Endothelial cell of umbilical vein (primary cell): ENCODE measurements around the gene FYN. TPM values are rescaled to one million over a fixed set of nuclear protein-coding genes. Genes with fewer than 3 reads are reported as not detected.

Experiments
- BruUV-seq: library from RNA; stranded (reverse); fragments of 400-500 nt; replicated peaks from 2 replicates; lab custom pipeline; 2021; lab: Mats Ljungman, UMichigan
- CTCF ChIA-PET: fragments of 300-600, 350-600 bp; sonication (Branson Sonifier 250); formaldehyde crosslinking; loops from one replicate; lab custom pipeline; 2021; ENCODE audit warnings: antibody characterized with exemption, inconsistent platforms; lab: Charles Lee
- POLR2A ChIA-PET: fragments of 300-600, 350-600 bp; sonication (Branson Sonifier 250); formaldehyde crosslinking; loops from one replicate; lab custom pipeline; 2021; ENCODE audit warnings: antibody characterized with exemption, inconsistent platforms; lab: Charles Lee
- DNase-seq: peaks from one replicate; pipeline ENCODE4 v3.0.0-alpha.2; 2011; ENCODE audit warnings: low read depth, low spot score
- FAIRE-seq: peaks from 2 replicates; lab custom pipeline; 2011; peaks lifted over from hg19 to GRCh38; lab: Jason Lieb, UNC
- H2AFZ ChIP-seq: 2 replicates; pipeline ENCODE4 v1.6.0; 2012; ENCODE audit warnings: low read depth, low read length, control low read depth, inconsistent platforms
- H3K27ac ChIP-seq: 2 replicates; pipeline ENCODE4 v1.5.1; 2011; ENCODE audit warnings: low read depth, mild to moderate bottlenecking, control low read depth, low read length, moderate library complexity; ENCODE audit not compliant: insufficient read depth
- H3K27me3 ChIP-seq, 2 experiments: 2 replicates each; pipeline versions ENCODE4 v1.6.0 to v1.6.1; 2011; ENCODE audit warnings: low read length in 2 of 2, mixed read lengths in 1 of 2; ENCODE audit not compliant: control insufficient read depth in 2 of 2, insufficient read depth in 2 of 2
- H3K36me3 ChIP-seq, 2 experiments: 2 replicates in 1 of 2; 3 replicates in 1 of 2; pipeline ENCODE4 v1.5.1; 2011; ENCODE audit warnings: low read length in 2 of 2, mild to moderate bottlenecking in 1 of 2, moderate library complexity in 1 of 2; ENCODE audit not compliant: control insufficient read depth in 2 of 2, insufficient read depth in 2 of 2; ENCODE audit errors: extremely low read depth in 1 of 2
- H3K4me1 ChIP-seq: 3 replicates; pipeline ENCODE4 v1.5.1; 2011; ENCODE audit warnings: mild to moderate bottlenecking, low read length; ENCODE audit not compliant: control insufficient read depth, insufficient read depth; ENCODE audit errors: extremely low read depth
- H3K4me2 ChIP-seq: 2 replicates; pipeline ENCODE4 v1.6.1; 2011; ENCODE audit warnings: low read length, control low read depth, mixed read lengths; ENCODE audit not compliant: insufficient read depth
- H3K4me3 ChIP-seq, 3 experiments: fragments of 200-600 bp in 1 of 3; sonication (generic), shearing (Covaris generic) in 1 of 3; replicated peaks in 1 of 3; 2 replicates each; pipeline ENCODE4 v1.5.1; 2011 to 2016; ENCODE audit warnings: control low read depth in 3 of 3, low read length in 3 of 3, mild to moderate bottlenecking in 2 of 3, inconsistent platforms in 1 of 3, low read depth in 1 of 3, moderate library complexity in 1 of 3; ENCODE audit not compliant: insufficient read depth in 1 of 3
- H3K79me2 ChIP-seq: 2 replicates; pipeline ENCODE4 v1.6.0; 2012; ENCODE audit warnings: low read length, inconsistent platforms; ENCODE audit not compliant: control insufficient read depth, insufficient read depth
- H3K9ac ChIP-seq: replicated peaks from 2 replicates; pipeline ENCODE3; 2011; ENCODE audit warnings: low read length, control low read depth; ENCODE audit not compliant: insufficient read depth; ENCODE audit errors: extremely low read depth
- H3K9me1 ChIP-seq: replicated peaks from 3 replicates; pipeline ENCODE4 v1.6.0; 2011; ENCODE audit warnings: mild to moderate bottlenecking, low read length; ENCODE audit not compliant: control insufficient read depth, insufficient read depth; ENCODE audit errors: extremely low read depth
- H3K9me3 ChIP-seq: replicated peaks from 2 replicates; pipeline ENCODE4 v1.5.1; 2012; ENCODE audit warnings: low read length, inconsistent platforms; ENCODE audit not compliant: control insufficient read depth, insufficient read depth
- H4K20me1 ChIP-seq: replicated peaks from 2 replicates; pipeline ENCODE3; 2011; ENCODE audit warnings: mild to moderate bottlenecking, low read length; ENCODE audit not compliant: control insufficient read depth, insufficient read depth; ENCODE audit errors: extremely low read depth
- GATA2 ChIP-seq: IDR thresholded peaks from 2 replicates; pipeline ENCODE4 v1.7.0; 2011; ENCODE audit warnings: low read depth, mild to moderate bottlenecking, moderate library complexity, mixed read lengths, low read length; ENCODE audit not compliant: insufficient read length, insufficient read depth
- JUN ChIP-seq: IDR thresholded peaks from 2 replicates; pipeline ENCODE4 v1.6.1; 2011; ENCODE audit warnings: borderline replicate concordance, low read depth; ENCODE audit not compliant: insufficient read length, insufficient read depth
- MYC ChIP-seq: IDR thresholded peaks from one replicate; pipeline ENCODE4 v1.6.1; 2011; ENCODE audit warnings: mild to moderate bottlenecking, low read depth, low read length
- POLR2A ChIP-seq: IDR thresholded peaks from 2 replicates; pipeline ENCODE4 v1.6.1; 2012; ENCODE audit warnings: low read depth, mild to moderate bottlenecking, control low read depth, low read length
- dilution Hi-C: fragments of 300-500 bp; cut with MboI; formaldehyde crosslinking; loops from one replicate; pipeline ENCODE4 v1.15.0; 2019; ENCODE audit warnings: low sequenced_read_pairs; ENCODE audit not compliant: extremely low pct_ligation_motif_present
- intact Hi-C: fragments of 100-400 bp; cut with micrococcal nuclease; formaldehyde crosslinking; loops from one replicate; pipeline ENCODE4 v1.10.0; 2022
- polyA plus RNA-seq, 4 experiments: library from polyadenylated mRNA; depleted of rRNA in 3 of 4; stranded (reverse) in 3 of 4; unstranded in 1 of 4; fragments of >200 nt; gene quantifications; 2 replicates each; pipeline versions ENCODE4 v1.2.1 to v1.2.3, GENCODE V29; 2011 to 2012; ENCODE audit warnings: missing spikeins in 1 of 4
- total RNA-seq: library from RNA; stranded (reverse); gene quantifications from 2 replicates; pipeline ENCODE4 v1.2.3, GENCODE V29; 2021
- TF ChIP-seq, protein P1 (sequence below), 2 donors: IDR thresholded peaks; 1 replicate in 1 of 2; 2 replicates in 1 of 2; pipeline ENCODE4 v1.5.1; 2011; ENCODE audit warnings: low read length in 2 of 2, mild to moderate bottlenecking in 2 of 2, moderate library complexity in 2 of 2, control low read depth in 1 of 2, inconsistent platforms in 1 of 2, low read depth in 1 of 2; ENCODE audit not compliant: insufficient read depth in 1 of 2; ENCODE audit errors: extremely low read depth in 1 of 2

Gene FYN
- total and polyA plus RNA-seq, 2 donors (not counting 3 experiments of a cell fraction or from before 2014, with no cell fraction given) = 69.0 to 143 TPM

- dilution Hi-C loops (no loop called here), intact Hi-C loops (no loop called here)
- Histone ChIP-seq H3K9me3 (no peaks in the 10 kb centered on the region), H3K36me3 (no peaks in the 10 kb centered on the region), H3K4me3 (no peak overlapping the region), H2AFZ (no peak overlapping the region), H3K79me2 (peaks cover 7% of the 10 kb centered on the region), H3K4me1 (peaks cover 63% of the 10 kb centered on the region), H3K9ac (no peak overlapping the region), H3K27ac (no peak overlapping the region), H3K9me1 (no peaks in the 10 kb centered on the region), H3K27me3 (no peaks in the 10 kb centered on the region), H4K20me1 (no peaks in the 10 kb centered on the region), H3K4me2 (no peak overlapping the region)
- no peak for TF ChIP-seq POLR2A
- TF ChIP-seq GATA2 = peak; percentile 31
- POLR2A ChIA-PET = interaction anchor here (0.7 kb wide), 1 partner anchor 79 kb away, joined by 4 read pairs; no protein-coding TSS in a partner anchor
- no peak for DNase-seq
- CTCF ChIA-PET = interaction anchor here (1.3 to 1.6 kb wide), 2 partner anchors 12 to 15 kb away, joined by 3 read pairs; no protein-coding TSS in a partner anchor
- no peak for FAIRE-seq
- no TSS peak for BruUV-seq
Measured at GRCh38 chr6:111759836-111760785, 113.1 kb downstream of the FYN start.

DNA sequence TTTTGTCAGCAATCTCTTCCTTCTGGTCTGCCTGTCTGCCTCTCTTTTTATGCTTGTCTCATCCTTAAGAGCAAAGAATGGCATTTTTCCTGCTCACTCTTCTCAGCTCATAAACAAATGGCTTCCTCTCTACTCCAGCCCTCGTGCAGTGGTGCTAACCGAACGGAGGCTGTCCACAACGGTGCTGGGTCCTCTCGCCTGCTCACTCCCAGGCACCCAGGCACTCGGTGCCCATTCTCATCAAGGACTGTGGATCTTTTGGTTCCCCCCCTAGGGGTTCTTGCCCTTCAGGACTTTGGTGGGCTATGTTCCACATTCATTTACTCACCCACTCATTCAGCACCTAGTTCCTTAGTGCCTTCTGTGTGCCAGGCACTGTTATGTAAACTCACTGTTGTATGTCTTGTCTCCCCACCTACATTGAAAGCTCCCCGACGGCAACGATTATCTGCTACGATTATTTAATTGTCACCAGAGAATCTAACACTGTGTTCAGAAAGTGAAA is 113.9 kb downstream of the FYN start:
- no peaks in the 10 kb centered on the region for H3K27me3 ChIP-seq
- H3K4me2 ChIP-seq = no peak overlapping the region
- ChIA-PET POLR2A (no interaction called here), CTCF (interaction anchor here (1.3 to 1.6 kb wide), 2 partner anchors 11 to 16 kb away, joined by 3 read pairs; no protein-coding TSS in a partner anchor)
- H2AFZ ChIP-seq = no peak overlapping the region
- dilution Hi-C loops = no loop called here
- no peaks in the 10 kb centered on the region for H4K20me1 ChIP-seq
- H3K79me2 ChIP-seq = peaks cover 7% of the 10 kb centered on the region
- no peaks in the 10 kb centered on the region for H3K36me3 ChIP-seq
- no peak overlapping the region for H3K27ac ChIP-seq
- H3K9ac ChIP-seq = no peak overlapping the region
- TF ChIP-seq MYC (no peak), POLR2A (no peak), JUN (no peak)
- TF ChIP-seq, protein P1, sequence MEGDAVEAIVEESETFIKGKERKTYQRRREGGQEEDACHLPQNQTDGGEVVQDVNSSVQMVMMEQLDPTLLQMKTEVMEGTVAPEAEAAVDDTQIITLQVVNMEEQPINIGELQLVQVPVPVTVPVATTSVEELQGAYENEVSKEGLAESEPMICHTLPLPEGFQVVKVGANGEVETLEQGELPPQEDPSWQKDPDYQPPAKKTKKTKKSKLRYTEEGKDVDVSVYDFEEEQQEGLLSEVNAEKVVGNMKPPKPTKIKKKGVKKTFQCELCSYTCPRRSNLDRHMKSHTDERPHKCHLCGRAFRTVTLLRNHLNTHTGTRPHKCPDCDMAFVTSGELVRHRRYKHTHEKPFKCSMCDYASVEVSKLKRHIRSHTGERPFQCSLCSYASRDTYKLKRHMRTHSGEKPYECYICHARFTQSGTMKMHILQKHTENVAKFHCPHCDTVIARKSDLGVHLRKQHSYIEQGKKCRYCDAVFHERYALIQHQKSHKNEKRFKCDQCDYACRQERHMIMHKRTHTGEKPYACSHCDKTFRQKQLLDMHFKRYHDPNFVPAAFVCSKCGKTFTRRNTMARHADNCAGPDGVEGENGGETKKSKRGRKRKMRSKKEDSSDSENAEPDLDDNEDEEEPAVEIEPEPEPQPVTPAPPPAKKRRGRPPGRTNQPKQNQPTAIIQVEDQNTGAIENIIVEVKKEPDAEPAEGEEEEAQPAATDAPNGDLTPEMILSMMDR (IDR thresholded peaks at IDR 0.05; ENCODE audit: extremely low read depth in 1 of 2, insufficient read depth in 1 of 2, low read depth in 1 of 2, low read length in 2 of 2) = no peak
- BruUV-seq = no TSS peak
- H3K4me1 ChIP-seq = peaks cover 70% of the 10 kb centered on the region
- no peak for DNase-seq
- no peaks in the 10 kb centered on the region for H3K9me1 ChIP-seq
- no peak for FAIRE-seq
- H3K9me3 ChIP-seq = no peaks in the 10 kb centered on the region
- no peak overlapping the region for H3K4me3 ChIP-seq
- intact Hi-C loops = no loop called here
